ENCODE data around the gene AZIN2.
"Not testable (repeated sequence)": the region's sequence is repeated elsewhere in the genome, so short reads cannot be mapped to it uniquely, and the experiment has no call there.

Gene AZIN2

GRCh38 chr1:33080885-33081553 is at the start of gene AZIN2:
Gene AZIN2, plus strand, starts transcription at chr1:33081153. Its CDS starts 1,097 bp downstream, at chr1:33082250.
- DNase-seq = peak; percentile 96

- DNase-seq = no peak
Observed at GRCh38 chr1:33031506-33031905, 49.4 kb upstream of the AZIN2 start.

GRCh38 chr1:33032126-33032869 is 48.7 kb upstream of the AZIN2 start:
- DNase-seq = no peak

- DNase-seq = peak; percentile 47
Observed at GRCh38 chr1:33036051-33036525, 44.9 kb upstream of the AZIN2 start.

- peak; percentile 99 for DNase-seq
Observed at GRCh38 chr1:33036526-33037503, 44.1 kb upstream of the AZIN2 start, which contains the start of gene AK2. Gene AK2, minus strand, starts transcription at chr1:33036883. Its CDS starts 55 bp downstream, at chr1:33036828.

GRCh38 chr1:33039840-33040239 is 41.1 kb upstream of the AZIN2 start:
- DNase-seq = no peak

GRCh38 chr1:33041026-33041425 is 39.9 kb upstream of the AZIN2 start:
- no peak for DNase-seq

- no peak for DNase-seq
Observed at GRCh38 chr1:33042831-33043230, 38.1 kb upstream of the AZIN2 start.

GRCh38 chr1:33043267-33044092 is 37.5 kb upstream of the AZIN2 start:
- no peak for DNase-seq

GRCh38 chr1:33045246-33045645 is 35.7 kb upstream of the AZIN2 start:
- no peak for DNase-seq

GRCh38 chr1:33045814-33046213 is 35.1 kb upstream of the AZIN2 start:
- peak; percentile 60 for DNase-seq

- DNase-seq = not testable (repeated sequence)
Observed at GRCh38 chr1:33046234-33046633, 34.7 kb upstream of the AZIN2 start.

GRCh38 chr1:33047290-33047689 is 33.7 kb upstream of the AZIN2 start:
- DNase-seq = no peak

GRCh38 chr1:33047839-33048305 is 33.1 kb upstream of the AZIN2 start:
- no peak for DNase-seq

- DNase-seq = no peak
Observed at GRCh38 chr1:33048426-33048825, 32.5 kb upstream of the AZIN2 start.

- DNase-seq = no peak
Observed at GRCh38 chr1:33049371-33049770, 31.6 kb upstream of the AZIN2 start.

GRCh38 chr1:33050221-33051076 is 30.5 kb upstream of the AZIN2 start:
- no peak for DNase-seq

- peak; percentile 58 for DNase-seq
Observed at GRCh38 chr1:33055210-33056008, 25.5 kb upstream of the AZIN2 start.

- DNase-seq = no peak
Observed at GRCh38 chr1:33056426-33056825, 24.5 kb upstream of the AZIN2 start.

- DNase-seq = no peak
Observed at GRCh38 chr1:33057095-33057494, 23.9 kb upstream of the AZIN2 start.
